Mucosa of rectum (tissue), 2 donors: ENCODE results near the gene MTTP.

Experiments
- H3K27ac ChIP-seq, 2 donors: one replicate each; pipeline ENCODE4 v1.7.0; 2013; ENCODE audit warnings: inconsistent platforms in 2 of 2, low read depth in 2 of 2, low read length in 2 of 2
- H3K27me3 ChIP-seq, 2 donors: one replicate each; pipeline ENCODE4 v1.7.0; 2013; ENCODE audit warnings: low read length in 2 of 2; ENCODE audit not compliant: control insufficient read depth in 2 of 2, insufficient read depth in 2 of 2
- H3K36me3 ChIP-seq, 2 donors: one replicate each; pipeline ENCODE4 v1.7.0; 2013; ENCODE audit warnings: low read length in 2 of 2; ENCODE audit not compliant: control insufficient read depth in 2 of 2, insufficient read depth in 2 of 2
- H3K4me1 ChIP-seq, 2 donors: one replicate each; pipeline ENCODE4 v1.7.0; 2013; ENCODE audit warnings: low read length in 2 of 2, mild to moderate bottlenecking in 1 of 2; ENCODE audit not compliant: control insufficient read depth in 2 of 2, insufficient read depth in 2 of 2
- H3K4me3 ChIP-seq, 2 donors: one replicate each; pipeline ENCODE4 v1.7.0; 2013; ENCODE audit warnings: low read length in 2 of 2
- H3K9ac ChIP-seq, 2 donors: one replicate each; pipeline ENCODE4 v1.7.0; 2013; ENCODE audit warnings: low read length in 2 of 2, low read depth in 1 of 2, mild to moderate bottlenecking in 1 of 2
- H3K9me3 ChIP-seq, 2 donors: one replicate each; pipeline ENCODE4 v1.7.0; 2013; ENCODE audit warnings: low read length in 2 of 2; ENCODE audit not compliant: control insufficient read depth in 2 of 2
- donor health status: healthy.
- donor health status: Normal muscosa, but diverticular disease.

MTTP gene

GRCh38 chr4:99587803-99588202 lies 13.2 kb downstream of the MTTP start:
- Histone ChIP-seq H3K9me3 (no peaks in the 10 kb centered on the region), H3K27ac (no peak overlapping the region), H3K9ac (no peak overlapping the region), H3K36me3 (no peaks in the 10 kb centered on the region), H3K4me1 (peaks cover 3 to 13% of the 10 kb centered on the region in 2 donors), H3K4me3 (no peak overlapping the region), H3K27me3 (no peaks in the 10 kb centered on the region)

GRCh38 chr4:99591757-99592156 lies 17.1 kb downstream of the MTTP start:
- H3K27ac ChIP-seq = no peak overlapping the region
- no peak overlapping the region for H3K9ac ChIP-seq
- peaks cover 0 to 4% of the 10 kb centered on the region in 2 donors for H3K4me1 ChIP-seq
- no peak overlapping the region for H3K4me3 ChIP-seq
- no peaks in the 10 kb centered on the region for H3K36me3 ChIP-seq
- H3K9me3 ChIP-seq = no peaks in the 10 kb centered on the region
- no peaks in the 10 kb centered on the region for H3K27me3 ChIP-seq

GRCh38 chr4:99593781-99594641 lies 19.4 kb downstream of the MTTP start:
- H3K27ac ChIP-seq = no peak overlapping the region
- H3K4me1 ChIP-seq = no peaks in the 10 kb centered on the region
- H3K36me3 ChIP-seq = no peaks in the 10 kb centered on the region
- H3K4me3 ChIP-seq = no peak overlapping the region
- no peak overlapping the region for H3K9ac ChIP-seq
- H3K9me3 ChIP-seq = no peaks in the 10 kb centered on the region
- no peaks in the 10 kb centered on the region for H3K27me3 ChIP-seq

GRCh38 chr4:99594818-99595217 lies 20.2 kb downstream of the MTTP start:
- peaks cover 0 to 2% of the 10 kb centered on the region in 2 donors for H3K27me3 ChIP-seq
- H3K4me1 ChIP-seq = no peaks in the 10 kb centered on the region
- no peak overlapping the region for H3K27ac ChIP-seq
- no peaks in the 10 kb centered on the region for H3K9me3 ChIP-seq
- H3K9ac ChIP-seq = no peak overlapping the region
- H3K36me3 ChIP-seq = no peaks in the 10 kb centered on the region
- no peak overlapping the region for H3K4me3 ChIP-seq

GRCh38 chr4:99606716-99607115 lies 32.1 kb downstream of the MTTP start:
- Histone ChIP-seq H3K4me3 (no peak overlapping the region), H3K9ac (no peak overlapping the region), H3K9me3 (no peaks in the 10 kb centered on the region), H3K4me1 (no peaks in the 10 kb centered on the region), H3K27ac (no peak overlapping the region), H3K27me3 (no peaks in the 10 kb centered on the region), H3K36me3 (no peaks in the 10 kb centered on the region)

GRCh38 chr4:99608417-99608816 lies 33.8 kb downstream of the MTTP start:
- Histone ChIP-seq H3K4me3 (no peak overlapping the region), H3K9me3 (no peaks in the 10 kb centered on the region), H3K9ac (no peak overlapping the region), H3K27ac (no peak overlapping the region), H3K4me1 (no peaks in the 10 kb centered on the region), H3K36me3 (no peaks in the 10 kb centered on the region), H3K27me3 (no peaks in the 10 kb centered on the region)

- H3K9ac ChIP-seq = no peak overlapping the region
Measured at GRCh38 chr4:99610605-99611175, 36.1 kb downstream of the MTTP start.

GRCh38 chr4:99612281-99612680 lies 37.7 kb downstream of the MTTP start:
- Histone ChIP-seq H3K4me1 (no peaks in the 10 kb centered on the region), H3K27me3 (no peaks in the 10 kb centered on the region), H3K27ac (no peak overlapping the region), H3K36me3 (no peaks in the 10 kb centered on the region), H3K9ac (no peak overlapping the region), H3K4me3 (no peak overlapping the region), H3K9me3 (no peaks in the 10 kb centered on the region)

More at GRCh38 chr4:99610605-99611175, 36.1 kb downstream of the MTTP start:
- no peaks in the 10 kb centered on the region for H3K27me3 ChIP-seq
- no peaks in the 10 kb centered on the region for H3K36me3 ChIP-seq
- no peaks in the 10 kb centered on the region for H3K9me3 ChIP-seq
- no peaks in the 10 kb centered on the region for H3K4me1 ChIP-seq
- H3K27ac ChIP-seq = no peak overlapping the region
- H3K4me3 ChIP-seq = no peak overlapping the region

- Histone ChIP-seq H3K4me3 (no peak overlapping the region), H3K36me3 (no peaks in the 10 kb centered on the region), H3K27me3 (no peaks in the 10 kb centered on the region), H3K4me1 (no peaks in the 10 kb centered on the region), H3K9me3 (no peaks in the 10 kb centered on the region), H3K9ac (no peak overlapping the region), H3K27ac (no peak overlapping the region)
Measured at GRCh38 chr4:99612704-99613103, 38.1 kb downstream of the MTTP start.

- no peaks in the 10 kb centered on the region for H3K27me3 ChIP-seq
- H3K4me1 ChIP-seq = no peaks in the 10 kb centered on the region
- H3K9ac ChIP-seq = no peak overlapping the region
- no peak overlapping the region for H3K4me3 ChIP-seq
- no peaks in the 10 kb centered on the region for H3K36me3 ChIP-seq
- H3K9me3 ChIP-seq = no peaks in the 10 kb centered on the region
- H3K27ac ChIP-seq = no peak overlapping the region
Measured at GRCh38 chr4:99614491-99614890, 39.9 kb downstream of the MTTP start.
